SHP77 (cell line): ENCODE measurements around the gene ERBIN.
A peak's percentile ranks its signal among the peaks of the same experiment; 100 is the strongest.
"Not testable (repeated sequence)": the region's sequence is repeated elsewhere in the genome, so short reads cannot be mapped to it uniquely, and the experiment has no call there.

Experiments
- DNase-seq, 2 experiments: peaks; one replicate each; lab custom pipeline; 2025; lab: John Stamatoyannopoulos, UW

ERBIN gene

DNA sequence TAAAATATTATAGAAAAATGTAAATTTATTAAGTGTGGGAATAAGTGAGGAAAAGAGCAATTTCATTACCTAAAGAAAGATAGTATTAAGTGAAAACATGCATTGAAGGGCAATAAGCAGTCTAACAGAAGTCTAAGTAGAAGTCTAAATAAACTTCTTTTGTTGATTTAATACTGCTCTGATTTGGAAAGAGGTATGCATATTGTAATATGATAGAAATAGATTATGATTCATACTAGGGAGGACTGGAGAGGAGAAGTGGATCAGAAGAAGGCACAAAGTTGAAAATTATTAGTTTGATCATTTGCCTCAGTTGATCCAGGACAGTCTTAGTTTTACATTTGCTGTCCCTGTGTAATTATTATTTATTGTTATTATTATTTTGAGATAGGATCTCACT lies 6.6 kb upstream of the ERBIN start:
- no peak for DNase-seq

DNA sequence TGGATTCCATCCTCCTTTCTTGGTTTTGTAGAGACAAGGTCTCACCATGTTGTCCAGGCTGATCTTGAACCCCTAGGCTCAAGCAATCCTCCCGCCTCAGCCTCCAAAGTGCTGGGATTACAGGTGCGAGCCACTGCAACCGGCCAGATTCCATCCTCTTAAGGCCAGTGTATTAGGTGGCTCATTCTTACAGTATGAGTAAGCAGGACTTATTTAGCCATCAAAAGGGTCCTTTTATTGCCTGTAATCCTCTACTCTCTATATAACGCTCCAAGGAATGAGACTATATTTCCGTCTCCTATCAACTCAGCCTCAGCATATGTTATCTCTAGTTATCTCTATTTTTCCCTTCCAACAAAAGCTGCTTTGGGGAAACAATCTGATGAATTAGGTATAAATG lies 3.0 kb upstream of the ERBIN start:
- no peak for DNase-seq

DNA sequence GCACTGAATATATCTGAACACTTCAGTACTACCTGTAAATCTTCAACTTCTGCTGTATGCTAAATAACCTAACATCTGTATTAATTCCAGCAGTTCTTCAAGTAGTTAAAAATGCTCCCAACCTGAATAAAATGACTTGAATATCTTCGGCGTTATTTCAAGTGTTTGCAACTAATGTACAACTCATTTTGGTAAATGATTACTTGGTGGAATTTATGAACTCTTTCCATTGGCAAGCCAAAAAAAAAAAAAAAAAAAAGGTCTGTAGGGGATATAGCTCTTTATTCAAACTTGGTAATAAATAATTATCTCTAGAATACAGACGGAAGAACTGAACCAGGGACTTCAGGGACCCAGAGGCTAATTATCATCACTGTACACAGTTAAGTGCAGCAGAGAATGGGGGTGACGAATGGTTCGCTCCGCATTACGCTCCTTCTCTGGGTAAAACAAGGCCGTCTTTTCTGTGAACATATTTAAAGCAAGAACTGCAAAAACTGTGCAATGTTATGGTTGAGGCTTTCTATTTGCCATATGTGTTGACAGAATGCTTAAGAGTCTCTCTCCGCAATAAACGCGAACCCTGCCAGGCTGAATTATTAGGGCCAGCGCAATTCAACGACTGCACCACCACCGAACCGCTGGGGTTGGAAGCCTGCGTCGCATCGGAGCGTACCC lies 1.9 kb upstream of the ERBIN start:
- no peak for DNase-seq

DNA sequence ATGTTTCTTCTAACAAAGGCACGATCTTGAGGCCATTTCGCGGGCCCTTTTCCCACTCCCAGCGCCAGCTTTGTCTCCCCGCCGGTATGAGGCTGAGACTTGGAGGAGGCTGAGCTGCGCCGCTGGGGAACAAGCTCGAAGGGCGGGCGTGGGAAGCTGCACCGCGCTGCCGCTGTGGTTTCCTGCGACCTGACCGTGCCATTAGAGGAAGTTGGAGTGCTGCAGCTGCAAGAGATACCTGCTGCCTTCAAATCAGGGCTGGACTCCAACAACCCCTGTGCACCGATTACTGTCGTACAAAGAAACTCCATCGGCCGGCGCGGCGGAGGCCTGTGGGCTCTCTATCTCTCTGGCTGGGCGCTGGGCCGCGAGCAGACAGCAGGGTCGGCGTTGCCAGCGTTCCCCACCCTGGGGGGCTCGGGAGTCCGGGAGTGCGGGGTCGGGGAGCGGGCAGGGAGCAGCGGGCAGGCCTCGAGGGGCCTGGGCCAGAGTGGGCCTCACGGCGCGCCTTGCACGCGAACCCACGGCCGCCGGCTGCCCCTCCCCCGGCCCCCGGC lies 1.3 kb upstream of the ERBIN start:
- peak; percentile 45 to 73 for DNase-seq

DNA sequence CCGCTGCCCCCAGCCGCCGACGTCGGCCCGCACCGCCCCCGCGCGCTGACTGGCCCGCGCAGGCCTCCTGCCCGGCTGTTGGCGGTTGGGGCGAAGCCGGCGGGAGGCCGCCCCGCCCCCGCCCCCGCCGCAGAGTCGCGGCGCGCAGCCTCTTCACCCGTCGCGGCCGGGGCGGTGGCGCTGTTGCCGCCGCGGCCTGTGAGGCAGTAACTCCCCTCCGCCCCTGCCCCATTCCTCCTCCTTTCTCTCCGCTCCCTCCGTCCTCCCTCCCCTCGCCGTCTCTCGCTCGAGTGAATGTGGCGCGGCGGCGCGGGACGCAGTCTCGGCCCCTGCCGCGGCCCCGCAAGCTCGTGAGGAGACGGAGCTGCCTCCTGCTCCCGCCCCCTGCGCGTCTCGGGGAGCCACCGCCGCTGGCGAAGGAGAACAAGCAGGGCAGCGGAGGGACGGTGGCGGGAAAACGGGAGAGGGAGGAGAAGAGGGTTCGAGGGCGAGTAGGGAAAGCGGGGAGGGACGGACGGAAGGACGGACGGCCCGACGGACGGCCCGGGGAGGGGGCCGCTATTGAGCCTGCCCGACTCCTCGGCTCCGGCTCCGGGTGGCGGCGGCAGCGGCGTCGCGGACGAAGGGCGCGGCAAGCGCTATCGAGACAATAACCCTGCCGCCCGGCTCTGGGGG lies 637 bp upstream of the ERBIN start:
- DNase-seq: peak; percentile 84 to 90

DNA sequence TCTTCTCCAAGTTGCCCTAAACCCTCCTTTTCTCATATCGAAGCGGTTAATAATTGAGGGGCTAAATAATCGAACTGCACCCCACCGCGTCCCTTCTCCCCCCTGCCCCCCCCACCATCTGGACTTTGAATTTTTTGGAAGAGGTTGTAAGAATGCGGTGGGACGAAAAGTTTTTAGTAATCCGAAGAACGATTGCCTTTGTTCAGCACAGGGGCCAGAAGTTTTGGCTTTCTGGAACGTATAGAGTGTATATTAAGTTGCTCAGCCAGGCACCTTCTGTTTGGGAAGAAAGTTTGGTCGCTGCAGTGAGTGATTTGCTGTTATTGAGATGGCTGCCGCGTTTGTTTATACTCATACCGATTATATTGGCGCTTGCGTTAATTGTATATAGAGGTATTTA lies 518 bp downstream of the ERBIN start:
- no peak for DNase-seq

DNA sequence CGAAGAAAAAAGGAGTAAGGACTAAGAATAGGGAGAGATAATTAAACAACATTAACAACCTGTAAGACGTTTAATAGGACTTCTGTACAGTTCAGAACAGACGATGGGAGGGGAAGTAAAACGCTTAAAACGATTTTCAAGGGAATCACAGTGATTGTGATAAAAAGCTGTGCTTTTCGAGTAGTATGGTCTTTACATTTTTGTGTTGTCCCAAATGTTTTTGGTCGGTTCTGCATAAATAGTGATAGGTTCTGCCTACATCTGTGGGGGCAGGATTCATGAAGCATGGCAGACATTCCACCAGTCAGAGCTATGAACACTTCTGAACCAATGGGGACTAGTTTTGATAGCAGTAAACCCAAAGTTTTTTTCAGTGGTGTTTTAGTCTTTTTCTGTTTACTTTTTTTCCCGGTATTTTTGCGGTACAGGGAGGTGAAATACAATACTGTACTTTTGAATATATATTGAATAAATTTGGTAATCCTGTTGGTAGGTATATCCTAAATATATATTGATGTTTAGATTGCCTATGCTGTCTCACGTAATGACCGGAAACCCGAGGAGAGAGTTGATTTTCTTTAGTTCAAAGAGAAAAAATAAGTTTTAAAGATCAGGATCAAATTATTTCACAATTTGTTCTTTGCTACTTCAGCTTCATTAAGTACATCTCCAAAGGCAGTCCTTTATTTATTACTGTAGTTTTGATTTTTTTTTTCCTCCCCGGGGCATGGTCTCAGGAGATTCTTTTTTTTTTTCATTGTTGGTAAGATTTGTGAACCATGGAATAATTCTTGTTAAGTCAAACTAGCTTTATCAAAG lies 1.3 kb downstream of the ERBIN start:
- no peak for DNase-seq

DNA sequence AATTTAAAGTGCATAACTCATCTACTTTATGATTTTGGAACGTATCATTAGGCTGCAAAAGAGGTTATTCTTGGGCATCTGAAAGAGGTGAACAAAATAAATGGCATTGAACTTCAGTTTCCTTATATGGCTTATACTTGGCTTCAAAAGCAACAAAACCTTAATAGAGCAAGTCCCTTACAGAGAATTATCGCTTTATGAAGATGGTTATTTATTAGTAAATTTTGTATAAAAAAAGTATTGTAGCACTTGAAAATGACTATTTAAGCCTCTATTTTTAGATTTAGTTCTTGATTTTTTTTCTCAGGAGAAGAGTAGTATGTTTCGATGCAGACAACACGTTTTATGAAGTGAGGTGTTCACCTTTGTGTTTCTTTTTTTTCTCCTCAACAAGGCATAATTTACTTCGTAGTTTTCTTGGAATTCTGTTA lies 2.0 kb downstream of the ERBIN start:
- DNase-seq: no peak

DNA sequence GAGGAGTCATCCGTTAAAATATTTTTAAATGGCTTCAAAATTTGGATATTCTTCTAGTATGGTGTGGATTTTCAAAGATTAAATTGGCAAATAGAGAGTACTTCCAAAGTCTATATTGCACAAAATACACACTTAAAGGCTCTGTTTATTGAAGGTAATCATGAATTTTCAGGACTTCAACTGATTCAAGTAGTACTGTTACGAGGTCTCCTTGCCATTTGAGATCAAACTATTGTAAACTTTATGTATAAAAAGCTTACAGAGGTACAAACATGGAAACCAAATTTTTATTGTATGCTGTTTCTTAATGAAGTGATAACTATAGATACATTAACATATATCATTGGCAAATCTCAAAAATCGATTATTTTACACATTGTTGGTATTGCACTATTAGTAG lies 2.5 kb downstream of the ERBIN start:
- DNase-seq: no peak

DNA sequence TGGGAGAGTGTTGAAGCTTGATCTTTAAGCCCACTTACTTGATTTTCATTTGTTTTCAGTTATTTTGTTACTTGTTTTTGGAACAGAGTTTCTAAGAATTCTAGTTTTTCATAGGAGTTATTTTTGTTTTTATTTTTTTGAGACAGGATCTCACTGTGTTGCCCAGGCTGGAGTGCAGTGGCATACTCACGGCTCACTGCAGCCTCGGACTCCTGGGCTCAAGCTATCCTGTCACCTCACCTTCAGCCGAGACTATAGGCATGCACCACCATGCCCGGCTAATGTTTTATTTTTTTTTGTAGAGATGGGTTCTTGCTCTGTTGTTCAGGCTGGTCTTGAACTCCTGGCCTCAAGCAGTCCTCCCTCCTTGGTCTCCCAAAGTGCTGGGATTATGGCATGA lies 6.3 kb downstream of the ERBIN start:
- DNase-seq: no peak

DNA sequence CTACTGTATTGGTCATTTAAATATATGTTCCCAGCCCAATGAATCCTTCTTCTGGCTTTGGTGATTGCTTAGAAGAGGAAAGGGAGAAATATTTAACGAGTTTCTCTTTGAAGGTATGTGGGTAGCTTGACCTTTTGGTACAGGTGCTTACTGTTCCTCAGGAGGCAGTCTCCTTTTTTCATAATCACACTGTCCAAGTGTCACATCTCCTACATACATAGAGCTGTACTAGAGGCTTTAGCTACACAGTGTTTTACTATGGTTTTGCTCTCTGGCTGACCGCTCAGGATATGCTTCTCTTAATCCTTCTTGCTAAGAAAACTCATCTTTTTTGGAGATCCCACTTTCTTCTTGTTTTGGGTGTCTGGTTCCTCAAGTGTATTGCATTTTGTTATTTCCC lies 6.9 kb downstream of the ERBIN start:
- DNase-seq: no peak

DNA sequence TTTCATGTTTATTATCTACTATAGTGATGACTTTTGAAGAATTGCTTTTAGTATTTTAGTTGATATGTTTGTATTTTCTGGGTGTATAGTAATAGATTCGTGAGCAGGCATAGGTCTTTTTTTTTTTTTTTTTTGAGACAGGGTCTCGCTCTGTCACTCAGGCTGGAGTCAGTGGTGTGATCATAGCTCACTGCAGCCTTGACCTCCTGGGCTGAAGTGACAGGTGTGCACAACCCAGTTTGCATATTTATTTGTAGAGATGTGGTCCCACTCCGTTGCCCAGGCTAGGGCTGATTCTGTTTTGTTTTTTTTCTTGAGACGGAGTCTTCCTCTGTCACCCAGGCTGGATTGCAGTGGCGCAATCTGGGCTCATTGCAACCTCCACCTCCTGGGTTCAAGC lies 11.9 kb downstream of the ERBIN start:
- DNase-seq: no peak

DNA sequence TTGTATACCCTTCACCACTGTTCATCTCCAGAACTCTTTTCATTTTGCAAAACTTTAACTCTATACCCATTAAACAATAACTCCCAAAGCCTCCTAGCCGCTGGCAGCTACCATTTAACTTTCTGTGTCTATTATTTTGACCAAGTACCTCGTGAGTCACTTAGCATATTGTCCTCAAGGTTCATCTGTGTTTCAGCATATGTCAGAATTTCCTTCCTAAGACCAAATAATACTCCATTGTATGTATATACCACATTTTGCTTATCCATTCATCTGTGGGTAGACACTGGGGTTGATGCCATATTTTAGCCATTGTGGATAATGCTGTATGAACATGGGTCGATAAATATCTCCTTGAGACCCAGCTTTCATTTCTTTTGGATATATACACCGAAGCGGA lies 17.4 kb downstream of the ERBIN start:
- no peak for DNase-seq

DNA sequence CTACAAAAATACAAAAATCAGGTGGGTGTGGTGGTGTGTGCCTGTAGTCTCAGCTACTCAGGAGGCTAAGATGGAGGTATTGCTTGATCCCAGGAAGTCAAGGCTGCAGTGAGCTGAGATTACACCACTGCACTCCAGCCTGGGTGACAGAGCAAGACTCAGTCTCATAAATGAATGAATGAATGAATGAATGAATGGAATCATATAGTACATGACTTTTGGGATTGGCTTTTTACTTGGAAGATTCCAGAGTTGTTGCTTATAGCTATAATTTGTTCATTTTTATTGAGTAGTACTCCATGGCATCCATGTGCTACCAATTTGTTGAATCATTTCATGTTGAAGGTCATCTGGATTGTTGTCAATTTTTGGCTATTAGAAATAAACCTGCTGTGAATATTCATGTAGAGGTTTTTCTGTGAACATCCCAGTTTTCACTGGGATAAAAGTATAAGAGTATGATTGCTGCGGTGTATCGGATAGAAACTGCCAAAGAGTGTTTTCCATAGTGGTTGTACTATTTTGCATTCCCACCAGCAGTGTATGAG lies 19.9 kb downstream of the ERBIN start:
- DNase-seq: no peak

DNA sequence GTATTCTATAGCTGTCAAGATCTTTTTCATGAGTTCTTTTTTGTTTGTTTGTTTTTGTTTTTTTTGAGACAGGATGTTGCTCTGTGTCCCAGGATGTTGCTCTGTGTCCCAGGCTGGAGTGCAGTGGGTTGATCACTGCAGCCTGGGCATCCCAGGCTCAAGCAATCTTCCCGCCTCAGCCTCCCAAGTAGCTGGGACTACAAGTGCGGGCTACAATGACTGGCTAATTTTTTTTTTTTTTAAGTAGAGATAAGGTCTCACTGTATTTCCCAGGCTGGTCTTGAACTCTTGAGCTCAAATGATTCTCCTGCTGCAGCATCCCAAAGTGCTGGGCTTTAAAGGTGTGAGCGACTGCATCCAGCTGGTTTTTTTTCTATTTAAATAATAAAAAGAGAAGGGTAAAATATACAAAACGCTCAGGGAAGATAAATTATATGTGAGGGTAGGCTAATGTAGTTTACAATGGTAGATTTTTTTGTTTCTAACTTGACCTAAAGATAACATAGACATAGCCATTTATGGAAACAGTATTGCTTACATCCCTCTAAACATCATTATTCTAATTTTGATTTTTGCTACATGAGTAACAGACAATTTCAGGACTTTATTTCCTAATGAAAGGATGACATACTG lies 21.9 kb downstream of the ERBIN start:
- no peak for DNase-seq

DNA sequence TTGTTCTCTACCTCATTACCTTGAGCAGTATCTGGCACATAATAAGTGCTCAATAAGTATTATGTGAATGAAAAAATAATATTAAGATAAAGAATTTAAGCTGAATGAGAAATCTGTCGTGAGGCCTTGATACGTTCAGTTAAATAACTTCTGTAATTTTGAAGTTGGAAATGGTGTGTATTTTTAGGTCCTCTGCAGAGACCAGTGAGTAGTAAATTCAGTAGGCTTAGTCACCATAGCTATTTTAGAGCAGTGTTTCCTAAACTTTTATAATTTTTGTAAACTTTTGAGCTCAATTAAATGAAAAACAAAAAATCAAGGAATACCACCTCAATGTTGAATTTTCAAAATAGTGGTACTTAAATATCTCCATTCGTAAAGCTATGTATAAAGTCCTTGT lies 25.0 kb downstream of the ERBIN start:
- DNase-seq: no peak

DNA sequence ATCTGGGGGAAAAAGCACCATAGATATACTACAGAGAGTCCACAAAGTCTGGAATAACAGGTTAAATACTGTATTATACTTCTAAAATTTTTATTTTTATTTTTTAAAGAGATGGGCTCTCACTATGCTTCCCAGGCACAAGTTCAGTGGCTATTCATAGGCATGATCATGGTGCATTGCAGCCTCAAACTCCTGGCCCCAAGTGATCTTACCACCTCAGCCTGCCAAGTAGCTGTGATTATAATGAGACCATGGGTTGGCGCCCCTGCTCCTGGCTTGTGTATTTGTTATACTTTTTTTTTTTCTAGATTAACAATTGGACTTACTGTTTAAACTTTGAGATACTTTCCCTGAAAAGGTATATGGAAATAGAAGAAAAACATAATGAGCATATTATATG lies 25.9 kb downstream of the ERBIN start:
- DNase-seq: no peak

DNA sequence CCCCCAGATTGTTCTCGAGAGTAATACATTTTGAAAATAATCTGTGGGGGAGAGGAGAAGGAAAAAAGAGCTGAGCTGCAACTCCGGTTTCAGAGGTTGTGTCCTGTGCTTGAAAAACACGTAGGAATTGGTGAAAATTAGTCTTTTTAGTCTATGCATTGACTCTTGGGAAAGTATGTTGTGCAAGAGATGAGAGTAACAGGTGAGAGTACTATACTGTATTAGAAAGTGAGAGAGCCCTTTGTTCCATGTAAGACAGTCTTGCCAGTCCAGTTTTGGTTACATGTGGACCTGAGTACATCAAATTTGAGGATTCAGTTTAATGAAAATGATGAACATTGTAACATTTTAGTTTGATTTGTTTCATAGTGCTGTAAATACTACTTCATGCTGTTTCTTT lies 27.8 kb downstream of the ERBIN start:
- DNase-seq: no peak

DNA sequence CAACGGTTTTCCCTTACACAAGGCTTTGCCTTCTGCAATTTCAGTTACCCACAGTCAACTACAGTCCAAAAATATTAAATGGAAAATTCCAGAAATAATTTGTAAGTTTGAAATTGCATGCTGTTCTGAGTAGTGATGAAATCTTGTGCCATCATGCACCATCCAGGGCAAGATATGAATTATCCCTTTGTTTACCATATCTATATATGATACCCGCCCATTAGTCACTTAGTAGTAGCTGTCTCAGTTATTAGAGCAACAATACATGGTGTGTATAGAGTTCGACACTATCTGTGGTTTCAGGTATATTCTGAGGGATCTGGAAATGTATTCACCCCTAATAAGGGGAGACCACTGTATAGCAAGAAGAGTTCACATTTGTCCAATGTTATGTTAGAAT lies 29.4 kb downstream of the ERBIN start:
- no peak for DNase-seq

DNA sequence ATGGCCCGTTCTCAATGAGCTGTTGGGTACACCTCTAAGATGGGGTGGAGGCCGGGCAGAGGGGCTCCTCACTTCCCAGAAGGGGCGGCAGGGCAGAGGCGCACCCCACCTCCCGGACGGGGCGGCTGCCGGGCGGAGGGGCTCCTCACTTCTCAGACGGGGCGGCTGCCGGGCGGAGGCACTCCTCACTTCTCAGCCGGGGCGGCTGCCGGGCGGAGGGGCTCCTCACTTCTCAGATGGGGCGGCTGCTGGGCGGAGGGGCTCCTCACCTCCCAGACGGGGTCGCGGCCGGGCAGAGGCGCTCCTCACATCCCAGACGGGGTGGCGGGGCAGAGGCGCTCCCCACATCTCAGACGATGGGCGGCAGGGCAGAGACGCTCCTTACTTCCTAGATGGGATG lies 31.3 kb downstream of the ERBIN start:
- DNase-seq: not testable (repeated sequence)

DNA sequence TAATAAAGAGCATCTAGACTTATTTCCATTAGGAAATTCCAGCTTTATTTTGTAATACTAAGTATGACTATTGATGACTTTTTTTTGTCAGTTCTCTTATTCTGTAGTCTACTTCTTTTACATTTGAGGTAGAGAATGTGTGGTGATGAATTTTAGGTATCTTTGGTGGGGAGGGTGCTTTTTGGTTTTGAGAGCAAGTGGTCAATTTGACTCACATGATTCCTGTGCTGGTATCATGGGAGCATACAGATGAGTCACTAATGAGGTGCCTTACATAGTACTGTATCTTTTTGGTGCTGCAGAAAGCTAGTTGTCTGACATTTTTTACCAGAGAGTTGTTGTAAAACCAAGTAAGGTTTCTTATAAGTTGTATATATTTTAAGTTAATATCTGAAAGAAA lies 35.3 kb downstream of the ERBIN start:
- DNase-seq: no peak
